ENCODE measurements around the gene NXPE3.

- TF ChIP-seq ARNTL (CRISPR knock-in tag; IDR thresholded peaks at IDR 0.05; ENCODE audit: borderline replicate concordance, low read depth) (no peak), BACH2 (CRISPR knock-in tag; IDR thresholded peaks at IDR 0.05; ENCODE audit: borderline replicate concordance) (no peak), OSR1 (CRISPR knock-in tag; IDR thresholded peaks at IDR 0.05) (no peak), POU6F1 (CRISPR knock-in tag; IDR thresholded peaks at IDR 0.05; ENCODE audit: borderline replicate concordance, low read depth) (no peak), CSRNP3 (CRISPR knock-in tag; IDR thresholded peaks at IDR 0.05) (no peak), ZFP3 (CRISPR knock-in tag; IDR thresholded peaks at IDR 0.05) (no peak), ZFP30 (CRISPR knock-in tag; IDR thresholded peaks at IDR 0.05) (no peak), ZC3H10 (CRISPR knock-in tag; IDR thresholded peaks at IDR 0.05) (no peak), TSHZ2 (CRISPR knock-in tag; IDR thresholded peaks at IDR 0.05) (0 out of 2 replicates have a peak, but pooled peaks have one; percentile 6), ISL1 (CRISPR knock-in tag; IDR thresholded peaks at IDR 0.05) (no peak), PPARA (CRISPR knock-in tag; IDR thresholded peaks at IDR 0.05; ENCODE audit: borderline replicate concordance) (no peak), ESRRG (CRISPR knock-in tag; IDR thresholded peaks at IDR 0.05) (no peak), CSDC2 (CRISPR knock-in tag; IDR thresholded peaks at IDR 0.05) (no peak)
Observed at GRCh38 chr3:101849714-101850245, 70.8 kb downstream of the NXPE3 start.

All from SK-N-SH treated with all-trans-retinoic acid at 6 μM for 48 hours (cell line).